Kidney glomerular epithelial cell (primary cell): Measurements from ENCODE around the gene GZF1.
A peak's percentile ranks its signal among the peaks of the same experiment; 100 is the strongest.

ENCODE experiments used
- DNase-seq: peaks from one replicate; lab custom pipeline; 2025; lab: John Stamatoyannopoulos, UW

GZF1 gene

GRCh38 chr20:23361476-23362391 is at the start of gene GZF1:
Gene GZF1 (plus strand): TSS chr20:23362182. CDS start chr20:23364384, 2,202 bp downstream.
- DNase-seq: peak; percentile 94

GRCh38 chr20:23313271-23313670 is 48.7 kb upstream of the GZF1 start:
- no peak for DNase-seq

DNA sequence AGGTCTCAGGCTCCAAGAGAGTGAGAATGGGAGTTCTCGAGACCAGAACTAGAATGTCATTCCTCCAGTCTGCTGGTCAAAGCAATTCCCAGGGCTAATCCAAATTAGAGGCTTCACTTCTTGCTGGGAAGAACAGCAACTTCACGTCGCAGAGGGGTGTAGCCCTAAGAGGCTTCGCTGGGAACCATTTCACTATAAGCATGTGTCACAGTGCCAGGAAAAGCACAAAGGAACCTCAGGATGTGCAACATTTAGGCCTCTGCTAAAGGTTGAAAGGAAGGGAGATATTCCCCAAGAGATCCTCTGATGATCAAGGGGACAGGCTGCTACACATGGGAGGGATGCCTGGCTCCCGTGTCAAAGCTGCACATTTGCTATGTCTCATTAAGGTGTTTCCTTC is 47.3 kb upstream of the GZF1 start:
- no peak for DNase-seq

DNA sequence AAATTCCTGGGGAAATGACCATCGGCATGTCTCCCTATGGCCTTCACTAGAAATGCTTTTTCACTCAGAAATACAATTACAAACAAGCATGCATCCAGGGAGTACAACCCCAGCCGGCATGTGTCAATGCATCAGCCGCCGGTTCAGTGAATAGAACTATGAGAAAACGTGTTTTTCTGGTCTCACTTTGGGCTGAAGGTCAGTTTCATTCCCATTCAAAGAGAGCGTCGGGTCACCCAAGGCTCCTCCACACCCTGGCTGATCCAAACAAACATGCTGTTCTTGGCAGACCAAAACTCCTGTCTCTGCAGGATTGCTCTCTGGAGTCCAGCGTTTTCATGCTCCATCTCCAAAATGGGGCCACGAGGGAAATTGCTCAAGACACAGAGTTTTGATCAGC is 46.9 kb upstream of the GZF1 start:
- no peak for DNase-seq

DNA sequence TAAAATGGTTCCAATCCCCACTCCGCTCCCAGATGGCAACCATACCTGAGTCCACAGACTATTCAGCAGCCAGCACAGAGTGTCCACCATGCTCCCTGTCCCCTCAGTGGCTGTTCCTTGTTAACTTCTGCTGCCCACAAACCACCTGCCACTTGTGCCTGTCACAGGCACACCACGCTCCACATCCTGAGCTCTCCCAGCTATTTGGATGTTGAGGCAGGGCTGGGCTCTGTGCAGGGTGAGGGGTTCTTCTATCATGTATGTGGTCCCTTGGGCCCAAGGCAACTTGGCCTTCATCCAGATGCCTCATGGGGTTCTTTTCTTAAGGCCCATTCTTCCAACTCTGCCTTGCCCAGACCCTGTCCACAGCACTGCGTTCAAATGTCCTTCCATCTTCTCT is 45.4 kb upstream of the GZF1 start:
- DNase-seq: no peak

- no peak for DNase-seq
Observed at GRCh38 chr20:23317081-23317480, 44.9 kb upstream of the GZF1 start.

DNA sequence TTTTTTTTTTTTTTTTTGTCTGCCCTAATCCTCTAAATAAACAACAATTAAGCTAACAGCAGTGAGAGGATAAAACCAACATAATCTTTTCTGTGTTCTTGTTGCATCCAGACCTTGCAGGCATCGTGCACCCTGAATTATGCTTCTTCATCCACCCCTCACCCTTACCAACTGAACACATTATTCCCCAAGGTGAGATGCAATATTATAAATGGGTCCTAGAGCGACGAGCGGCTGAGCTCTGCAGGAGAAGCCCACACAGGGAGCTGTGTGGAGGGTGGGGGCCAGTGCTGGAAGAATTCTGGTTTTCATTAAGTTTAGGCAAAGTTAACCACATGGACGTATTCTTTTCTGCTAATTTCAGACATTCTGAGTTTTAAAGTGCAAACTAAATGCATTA is 43.6 kb upstream of the GZF1 start:
- no peak for DNase-seq

- no peak for DNase-seq
Observed at GRCh38 chr20:23320317-23320716, 41.7 kb upstream of the GZF1 start.

DNA sequence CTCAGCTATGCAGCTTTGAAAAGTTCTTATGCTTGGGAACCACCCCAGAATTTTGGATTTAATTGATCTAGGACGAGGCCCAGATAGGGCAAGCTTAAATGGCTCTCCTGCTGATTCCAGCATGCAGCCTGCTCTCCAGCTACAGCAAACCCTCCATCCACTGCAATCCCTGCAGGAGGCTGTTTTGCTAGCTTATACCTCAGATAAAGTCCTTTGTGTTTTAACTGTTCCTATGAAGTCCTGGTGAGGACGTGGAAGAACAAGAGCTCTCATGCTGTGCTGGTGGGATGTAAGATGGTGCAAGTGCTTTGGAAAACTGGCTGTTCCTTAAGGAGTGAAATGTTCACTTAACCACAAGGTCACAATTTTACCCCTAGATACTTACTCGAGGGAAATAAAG is 36.9 kb upstream of the GZF1 start:
- no peak for DNase-seq

- no peak for DNase-seq
Observed at GRCh38 chr20:23326774-23327173, 35.2 kb upstream of the GZF1 start.

GRCh38 chr20:23327617-23328333 is 34.2 kb upstream of the GZF1 start:
- no peak for DNase-seq

GRCh38 chr20:23331450-23332350 is 30.3 kb upstream of the GZF1 start:
- peak; percentile 9 for DNase-seq

GRCh38 chr20:23332467-23332866 is 29.5 kb upstream of the GZF1 start:
- DNase-seq: no peak

DNA sequence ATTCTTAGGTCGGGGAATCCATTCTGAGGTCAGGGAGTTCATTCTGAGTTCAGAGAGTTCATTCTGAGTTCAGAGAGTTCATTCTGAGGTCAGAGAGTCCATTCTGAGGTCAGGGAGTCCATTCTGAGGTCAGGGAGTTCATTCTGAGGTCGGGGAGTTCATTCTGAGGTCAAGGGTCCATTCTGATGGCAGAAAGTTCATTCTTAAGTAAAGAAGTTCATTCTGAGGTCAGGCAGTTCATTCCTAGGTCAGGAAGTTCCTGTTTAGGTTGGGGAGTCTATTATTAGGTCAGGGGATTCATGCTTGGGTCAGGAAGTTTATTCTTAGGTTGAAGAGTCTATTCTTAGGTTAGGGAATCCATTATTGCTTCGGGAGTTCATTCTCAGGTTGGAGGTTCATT is 27.9 kb upstream of the GZF1 start:
- no peak for DNase-seq

- DNase-seq: no peak
Observed at GRCh38 chr20:23335521-23335920, 26.5 kb upstream of the GZF1 start.

DNA sequence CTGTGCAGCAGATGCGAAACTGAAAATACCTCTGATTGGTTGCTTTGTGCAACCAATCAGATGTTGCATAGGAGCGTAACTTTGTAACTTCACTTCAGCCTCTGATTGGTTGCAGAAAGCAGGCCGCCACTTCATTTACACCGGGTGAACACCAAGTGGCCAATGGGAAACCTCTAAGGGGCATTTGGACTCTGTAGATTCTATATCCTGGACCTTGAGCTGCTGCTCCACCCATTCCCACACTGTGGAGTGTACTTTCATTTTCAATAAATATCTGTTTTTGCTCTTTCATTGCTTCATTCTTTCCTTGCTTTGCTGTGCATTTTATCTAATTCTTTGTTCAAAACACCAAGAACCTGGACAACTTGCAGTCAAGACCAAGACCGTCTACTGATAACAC is 25.5 kb upstream of the GZF1 start:
- no peak for DNase-seq

DNA sequence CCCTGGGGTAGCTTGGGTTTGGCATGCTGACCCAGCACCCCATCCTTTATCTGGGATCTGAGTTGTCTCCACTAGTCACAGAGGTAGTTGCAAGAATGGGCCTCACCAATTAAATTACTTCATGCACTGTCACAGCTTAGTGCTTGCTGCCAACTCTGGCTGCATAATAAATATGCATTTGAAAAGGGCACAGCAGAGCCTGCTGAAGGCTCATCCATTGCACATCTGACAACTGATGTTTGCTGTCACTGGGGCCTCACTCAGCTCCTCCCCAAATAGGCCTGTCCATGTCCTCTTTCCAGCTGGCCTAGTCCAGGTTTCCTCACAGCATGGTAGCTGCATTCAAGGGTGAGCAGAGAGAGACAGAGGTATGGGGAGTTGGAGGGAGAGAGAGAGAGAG is 24.7 kb upstream of the GZF1 start:
- DNase-seq: no peak

- no peak for DNase-seq
Observed at GRCh38 chr20:23339986-23340385, 22.0 kb upstream of the GZF1 start.

DNA sequence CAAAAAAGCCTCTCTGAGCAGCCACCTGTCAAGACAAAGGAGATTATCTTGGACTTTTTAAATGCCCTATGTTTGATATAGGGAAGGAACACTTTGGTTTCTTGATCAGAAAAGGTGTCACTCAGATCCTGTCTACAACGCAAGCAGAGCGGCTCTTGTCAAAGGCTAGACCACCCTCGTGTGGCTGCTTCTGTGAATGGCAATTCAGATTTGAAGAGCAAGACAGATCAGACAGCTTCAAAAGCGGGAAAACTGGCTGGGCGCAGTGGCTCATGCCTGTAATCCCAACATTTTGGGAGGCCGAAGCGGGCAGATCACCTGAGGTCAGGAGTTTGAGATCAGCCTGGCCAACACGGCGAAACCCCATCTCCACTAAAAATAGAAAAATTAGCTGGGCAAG is 21.5 kb upstream of the GZF1 start:
- DNase-seq: peak; percentile 45

DNA sequence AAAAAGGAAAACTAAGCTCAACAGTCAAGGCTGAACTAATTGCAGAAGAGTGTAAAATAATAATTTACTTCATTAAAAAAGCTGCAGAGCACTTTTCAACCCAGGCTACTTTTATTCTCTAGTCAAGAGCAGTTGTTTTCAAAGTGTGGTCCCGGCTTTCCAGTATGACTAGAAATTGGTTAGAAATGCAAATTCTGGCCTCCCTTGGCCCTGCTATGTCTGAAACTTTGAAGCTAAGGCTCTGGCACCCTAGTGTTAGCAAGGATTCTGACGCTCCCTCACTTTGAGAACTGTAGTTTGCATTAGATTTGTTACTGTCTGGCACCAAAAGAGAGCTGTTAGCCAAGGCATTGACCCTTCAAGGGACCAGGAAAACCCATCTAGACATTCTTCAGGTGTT is 20.9 kb upstream of the GZF1 start:
- DNase-seq: no peak

DNA sequence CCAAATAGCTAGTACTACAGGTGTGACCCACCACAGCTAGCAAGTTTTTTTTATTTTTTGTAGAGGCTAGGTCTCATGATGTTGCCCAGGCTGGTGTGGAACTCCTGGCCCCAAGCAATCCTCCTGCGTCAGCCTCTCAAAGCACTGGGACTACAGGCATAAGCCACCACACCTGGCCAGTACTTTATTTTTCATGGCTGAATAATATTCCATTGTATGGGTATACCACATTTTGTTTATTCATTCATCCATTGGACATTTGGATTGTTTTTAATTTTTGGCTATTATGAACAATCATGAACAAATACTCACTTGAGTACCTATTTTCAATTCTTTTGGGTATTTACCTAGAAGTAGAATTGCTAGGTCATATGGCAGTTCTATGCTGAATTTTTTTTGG is 18.4 kb upstream of the GZF1 start:
- no peak for DNase-seq

GRCh38 chr20:23344336-23344735 is 17.6 kb upstream of the GZF1 start:
- DNase-seq: no peak
